GM12874 (cell line): ENCODE results near the gene HACD2.

Source experiments
- CTCF ChIP-seq: IDR thresholded peaks from 2 replicates; pipeline ENCODE4 v1.5.1; 2011; ENCODE audit warnings: low read depth, mild to moderate bottlenecking, control low read depth, low read length, moderate library complexity; ENCODE audit not compliant: insufficient read depth

HACD2 gene

GRCh38 chr3:123442908-123443307, 141.9 kb downstream of the HACD2 start:
- no peak for TF ChIP-seq CTCF

DNA sequence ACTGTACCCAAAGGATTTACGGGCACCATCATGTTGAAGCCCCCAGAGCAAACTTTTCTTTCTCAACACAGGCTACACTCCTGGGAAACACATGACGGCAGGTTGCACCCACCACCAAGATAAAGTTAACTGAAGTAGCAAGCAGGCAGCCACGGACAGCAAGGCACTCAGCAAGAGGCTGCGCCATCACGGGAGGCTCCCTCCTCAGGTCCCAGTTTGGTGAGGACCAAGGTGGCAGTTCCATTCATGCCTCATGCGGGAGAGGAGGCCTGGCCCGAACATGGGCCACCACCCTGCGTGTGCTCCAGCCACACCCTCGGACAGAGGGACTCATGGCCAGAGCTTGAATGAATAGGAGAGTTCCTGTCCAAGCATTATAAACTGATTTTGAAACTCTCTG, 142.7 kb downstream of the HACD2 start:
- no peak for TF ChIP-seq CTCF
